Measurements from ENCODE around the gene ATP13A4. TPM values are rescaled to one million over a fixed set of nuclear protein-coding genes. Genes with fewer than 3 reads are reported as not detected.

ATP13A4 gene
- total RNA-seq, 1 donor from 2014 or later, result 2.0 TPM

- H3K27ac Mint-ChIP-seq, result no peak overlapping the region
- TF ChIP-seq, protein P1, sequence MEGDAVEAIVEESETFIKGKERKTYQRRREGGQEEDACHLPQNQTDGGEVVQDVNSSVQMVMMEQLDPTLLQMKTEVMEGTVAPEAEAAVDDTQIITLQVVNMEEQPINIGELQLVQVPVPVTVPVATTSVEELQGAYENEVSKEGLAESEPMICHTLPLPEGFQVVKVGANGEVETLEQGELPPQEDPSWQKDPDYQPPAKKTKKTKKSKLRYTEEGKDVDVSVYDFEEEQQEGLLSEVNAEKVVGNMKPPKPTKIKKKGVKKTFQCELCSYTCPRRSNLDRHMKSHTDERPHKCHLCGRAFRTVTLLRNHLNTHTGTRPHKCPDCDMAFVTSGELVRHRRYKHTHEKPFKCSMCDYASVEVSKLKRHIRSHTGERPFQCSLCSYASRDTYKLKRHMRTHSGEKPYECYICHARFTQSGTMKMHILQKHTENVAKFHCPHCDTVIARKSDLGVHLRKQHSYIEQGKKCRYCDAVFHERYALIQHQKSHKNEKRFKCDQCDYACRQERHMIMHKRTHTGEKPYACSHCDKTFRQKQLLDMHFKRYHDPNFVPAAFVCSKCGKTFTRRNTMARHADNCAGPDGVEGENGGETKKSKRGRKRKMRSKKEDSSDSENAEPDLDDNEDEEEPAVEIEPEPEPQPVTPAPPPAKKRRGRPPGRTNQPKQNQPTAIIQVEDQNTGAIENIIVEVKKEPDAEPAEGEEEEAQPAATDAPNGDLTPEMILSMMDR (IDR thresholded peaks at IDR 0.05; ENCODE audit: unreplicated experiment), result no peak
- H3K36me3 Mint-ChIP-seq, result no peaks in the 10 kb centered on the region
- H3K4me1 Mint-ChIP-seq, result no peaks in the 10 kb centered on the region
- H3K9me3 Mint-ChIP-seq, result peaks cover 2% of the 10 kb centered on the region
- peaks cover 33% of the 10 kb centered on the region for H3K27me3 Mint-ChIP-seq (ENCODE audit: low read depth)
- DNase-seq (ENCODE audit: low spot score in 2 of 2, unreplicated experiment in 2 of 2), result no peak
- no peak overlapping the region for H3K4me3 Mint-ChIP-seq
Measured at GRCh38 chr3:193375614-193376013, 179.1 kb downstream of the ATP13A4 start.

GRCh38 chr3:193372783-193373182 lies 181.9 kb downstream of the ATP13A4 start:
- H3K4me1 Mint-ChIP-seq, result no peaks in the 10 kb centered on the region
- H3K27ac Mint-ChIP-seq, result no peak overlapping the region
- no peak for DNase-seq (ENCODE audit: low spot score in 2 of 2, unreplicated experiment in 2 of 2)
- H3K4me3 Mint-ChIP-seq, result no peak overlapping the region
- H3K27me3 Mint-ChIP-seq (ENCODE audit: low read depth), result peaks cover 26% of the 10 kb centered on the region
- no peaks in the 10 kb centered on the region for H3K36me3 Mint-ChIP-seq
- TF ChIP-seq, protein P1 (IDR thresholded peaks at IDR 0.05; ENCODE audit: unreplicated experiment), result no peak
- no peaks in the 10 kb centered on the region for H3K9me3 Mint-ChIP-seq

GRCh38 chr3:193367868-193368267 lies 186.8 kb downstream of the ATP13A4 start:
- Mint-ChIP-seq H3K9me3 (no peaks in the 10 kb centered on the region), H3K4me1 (no peaks in the 10 kb centered on the region), H3K27me3 (ENCODE audit: low read depth) (peaks cover 39% of the 10 kb centered on the region), H3K27ac (no peak overlapping the region), H3K4me3 (no peak overlapping the region), H3K36me3 (no peaks in the 10 kb centered on the region)
- no peak for DNase-seq (ENCODE audit: low spot score in 2 of 2, unreplicated experiment in 2 of 2)
- TF ChIP-seq, protein P1 (IDR thresholded peaks at IDR 0.05; ENCODE audit: unreplicated experiment), result no peak

GRCh38 chr3:193357291-193357690 lies 197.4 kb downstream of the ATP13A4 start:
- no peak overlapping the region for H3K4me3 Mint-ChIP-seq
- no peaks in the 10 kb centered on the region for H3K9me3 Mint-ChIP-seq
- peaks cover 32% of the 10 kb centered on the region for H3K27me3 Mint-ChIP-seq (ENCODE audit: low read depth)
- no peaks in the 10 kb centered on the region for H3K4me1 Mint-ChIP-seq
- TF ChIP-seq, protein P1 (IDR thresholded peaks at IDR 0.05; ENCODE audit: unreplicated experiment), result no peak
- no peak overlapping the region for H3K27ac Mint-ChIP-seq
- DNase-seq (ENCODE audit: low spot score in 2 of 2, unreplicated experiment in 2 of 2), result no peak
- H3K36me3 Mint-ChIP-seq, result no peaks in the 10 kb centered on the region

DNA sequence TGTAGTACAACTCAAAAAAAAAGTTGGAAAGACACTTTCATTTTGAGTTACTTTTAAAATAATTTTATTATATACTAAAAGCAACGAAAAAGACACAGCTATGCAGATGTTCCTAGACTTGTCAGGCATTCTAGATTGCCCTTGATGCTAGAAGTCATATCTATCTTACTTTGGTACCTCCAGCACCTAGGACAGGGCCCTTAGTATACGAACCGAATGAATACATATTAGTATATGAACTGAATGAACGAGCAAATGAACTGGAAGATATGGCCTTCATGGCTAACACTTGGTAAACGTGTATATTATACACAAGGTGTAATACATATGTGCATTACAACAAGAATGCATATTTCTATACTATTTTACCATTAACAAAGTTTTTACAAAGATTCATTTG lies 200.3 kb downstream of the ATP13A4 start:
- Mint-ChIP-seq H3K4me1 (no peaks in the 10 kb centered on the region), H3K4me3 (no peak overlapping the region), H3K36me3 (no peaks in the 10 kb centered on the region), H3K27me3 (ENCODE audit: low read depth) (peaks cover 17% of the 10 kb centered on the region), H3K27ac (no peak overlapping the region), H3K9me3 (no peaks in the 10 kb centered on the region)
- TF ChIP-seq, protein P1 (IDR thresholded peaks at IDR 0.05; ENCODE audit: unreplicated experiment), result no peak
- DNase-seq (ENCODE audit: low spot score in 2 of 2, unreplicated experiment in 2 of 2), result no peak

Other genes with a start within 250 kb of the ATP13A4 start
- gene ATP13A5, start 176.1 kb downstream of the ATP13A4 start, total RNA-seq, result not detected in 3 replicates
- gene OPA1, start 38.3 kb upstream of the ATP13A4 start, total RNA-seq, result 53.4 to 60.1 TPM (median 58.7 TPM) in 3 replicates